IMR-90 (cell line): ENCODE results near the gene VPS25.

Experiments used
- RAD21 ChIP-seq: IDR thresholded peaks from 2 replicates; pipeline ENCODE4 v1.6.1; 2012; ENCODE audit warnings: low read length, improper control_type of control experiment
- TF ChIP-seq, protein P1 (sequence below): conservative IDR thresholded peaks from 2 replicates; pipeline ENCODE4 v1.5.1; 2012; ENCODE audit warnings: mild to moderate bottlenecking, low read depth, low read length, improper control_type of control experiment

DNA sequence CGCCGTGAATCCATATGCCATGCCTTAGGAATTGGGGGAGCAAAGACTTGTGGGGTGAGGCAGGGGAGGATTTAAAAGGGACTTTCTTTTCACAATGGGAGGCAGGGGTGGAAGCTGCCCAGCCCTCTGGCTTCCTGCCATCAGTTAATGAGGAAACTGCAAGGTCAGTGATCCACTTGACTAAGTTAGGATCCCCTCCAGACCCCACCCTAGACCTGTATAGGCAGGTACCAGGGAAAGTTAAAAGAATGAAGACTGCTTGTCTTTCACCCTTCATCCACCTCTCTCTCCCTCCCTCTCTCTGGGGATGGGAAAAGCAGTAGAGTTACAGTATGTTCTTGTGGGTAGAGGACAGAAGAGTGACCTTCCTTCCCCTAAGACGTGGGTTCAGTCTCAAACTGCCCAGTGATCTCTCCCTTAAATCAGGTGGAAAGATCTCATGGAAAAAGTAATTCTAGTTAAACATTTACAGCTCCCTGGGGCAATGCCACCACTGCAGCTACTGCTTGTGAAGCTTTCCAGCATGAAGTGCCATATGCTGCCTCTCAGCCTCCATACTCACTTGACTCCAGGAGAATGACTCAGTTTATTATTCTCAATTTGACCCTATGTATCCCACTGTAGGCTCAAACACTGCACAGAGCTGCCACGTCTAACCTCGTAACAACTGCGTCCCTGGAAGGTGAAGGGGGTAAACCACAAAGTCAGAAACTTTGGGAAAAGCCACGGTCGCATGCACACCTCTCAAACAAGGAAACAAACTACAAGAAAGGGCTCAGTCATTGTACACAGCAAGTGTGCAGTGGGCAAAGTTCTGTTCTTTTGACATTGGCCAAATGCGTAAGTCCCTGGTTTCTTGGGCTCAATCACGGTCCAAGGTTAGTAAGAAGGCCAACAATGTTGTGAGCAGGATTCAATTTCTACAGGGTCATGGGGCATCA is 24.1 kb downstream of the VPS25 start:
- TF ChIP-seq, protein P1, sequence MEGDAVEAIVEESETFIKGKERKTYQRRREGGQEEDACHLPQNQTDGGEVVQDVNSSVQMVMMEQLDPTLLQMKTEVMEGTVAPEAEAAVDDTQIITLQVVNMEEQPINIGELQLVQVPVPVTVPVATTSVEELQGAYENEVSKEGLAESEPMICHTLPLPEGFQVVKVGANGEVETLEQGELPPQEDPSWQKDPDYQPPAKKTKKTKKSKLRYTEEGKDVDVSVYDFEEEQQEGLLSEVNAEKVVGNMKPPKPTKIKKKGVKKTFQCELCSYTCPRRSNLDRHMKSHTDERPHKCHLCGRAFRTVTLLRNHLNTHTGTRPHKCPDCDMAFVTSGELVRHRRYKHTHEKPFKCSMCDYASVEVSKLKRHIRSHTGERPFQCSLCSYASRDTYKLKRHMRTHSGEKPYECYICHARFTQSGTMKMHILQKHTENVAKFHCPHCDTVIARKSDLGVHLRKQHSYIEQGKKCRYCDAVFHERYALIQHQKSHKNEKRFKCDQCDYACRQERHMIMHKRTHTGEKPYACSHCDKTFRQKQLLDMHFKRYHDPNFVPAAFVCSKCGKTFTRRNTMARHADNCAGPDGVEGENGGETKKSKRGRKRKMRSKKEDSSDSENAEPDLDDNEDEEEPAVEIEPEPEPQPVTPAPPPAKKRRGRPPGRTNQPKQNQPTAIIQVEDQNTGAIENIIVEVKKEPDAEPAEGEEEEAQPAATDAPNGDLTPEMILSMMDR, result no peak
- no peak for TF ChIP-seq RAD21
